Neural cell (in vitro differentiated cells): Measurements from ENCODE around the gene CCDC149. TPM values are rescaled to one million over a fixed set of nuclear protein-coding genes. Genes with fewer than 3 reads are reported as not detected.

Experiments used
- H2AFZ ChIP-seq: fragments of 200-600, 300-800 bp; sonication (generic), shearing (Covaris generic); 2 replicates; pipeline ENCODE4 v1.6.0; 2014; ENCODE audit warnings: low read depth, mild to moderate bottlenecking, antibody characterized with exemption, low read length, moderate library complexity
- H3F3A ChIP-seq: fragments of 200-600 bp; shearing (Covaris generic); 2 replicates; pipeline ENCODE4 v1.6.1; 2016; ENCODE audit warnings: mild to moderate bottlenecking, moderate library complexity, mixed read lengths, antibody characterized with exemption, low read length; ENCODE audit not compliant: insufficient read depth, poor library complexity, severe bottlenecking
- H3K27ac ChIP-seq: fragments of 200-600, 300-800 bp; sonication (generic), shearing (Covaris generic); 2 replicates; pipeline ENCODE4 v1.5.1; 2014; ENCODE audit warnings: mild to moderate bottlenecking, low read length, moderate library complexity
- H3K27me3 ChIP-seq: fragments of 300-800, 200-600 bp; sonication (generic), shearing (Covaris generic); 2 replicates; pipeline ENCODE4 v1.6.0; 2014; ENCODE audit warnings: mild to moderate bottlenecking, low read depth, low read length, moderate library complexity; ENCODE audit not compliant: insufficient read depth
- H3K36me3 ChIP-seq: fragments of 300-800, 200-600 bp; sonication (generic), shearing (Covaris generic); 2 replicates; pipeline ENCODE4 v1.5.1; 2014; ENCODE audit warnings: mild to moderate bottlenecking, antibody characterized with exemption, low read length, moderate library complexity; ENCODE audit not compliant: insufficient read depth
- H3K4me2 ChIP-seq: fragments of 300-800, 200-600 bp; sonication (generic), shearing (Covaris generic); 2 replicates; pipeline ENCODE4 v1.6.0; 2014; ENCODE audit warnings: mild to moderate bottlenecking, low read length
- H3K4me3 ChIP-seq: fragments of 300-800, 200-600 bp; sonication (generic), shearing (Covaris generic); 2 replicates; pipeline ENCODE4 v1.5.1; 2014; ENCODE audit warnings: mild to moderate bottlenecking, low read length, moderate library complexity
- H3K79me2 ChIP-seq: fragments of 200-600 bp; shearing (Covaris generic); replicated peaks from 2 replicates; pipeline ENCODE4 v1.6.0; 2014; ENCODE audit warnings: mild to moderate bottlenecking, low read length, moderate library complexity; ENCODE audit not compliant: insufficient read depth
- H3K9ac ChIP-seq: fragments of 300-800, 200-600 bp; sonication (generic), shearing (Covaris generic); 2 replicates; pipeline ENCODE4 v1.6.1; 2016; ENCODE audit warnings: mild to moderate bottlenecking, low read length, mixed read lengths
- H3K9me2 ChIP-seq: fragments of 200-600 bp; shearing (Covaris generic); 2 replicates; pipeline ENCODE4 v1.6.1; 2016; ENCODE audit warnings: mild to moderate bottlenecking, low read length, mixed read lengths; ENCODE audit not compliant: insufficient read depth
- H3K9me3 ChIP-seq: fragments of 200-600, 300-800 bp; sonication (generic), shearing (Covaris generic); 2 replicates; pipeline ENCODE4 v1.6.1; 2016; ENCODE audit warnings: mild to moderate bottlenecking, mixed run types, low read length, moderate library complexity, mixed read lengths
- H4K20me1 ChIP-seq: fragments of 200-600 bp; shearing (Covaris generic); 2 replicates; pipeline ENCODE4 v1.6.1; 2016; ENCODE audit warnings: mild to moderate bottlenecking, mixed run types; ENCODE audit not compliant: insufficient read depth
- EP300 ChIP-seq: fragments of 450-650 bp; conservative IDR thresholded peaks from 2 replicates; pipeline ENCODE4 v1.6.1; 2014; ENCODE audit warnings: antibody characterized with exemption, mild to moderate bottlenecking, moderate library complexity; ENCODE audit not compliant: poor library complexity, severe bottlenecking
- EZH2 ChIP-seq: fragments of 200-600, 300-800 bp; shearing (Covaris generic), sonication (generic); IDR thresholded peaks from 2 replicates; pipeline ENCODE4 v1.6.1; 2014; ENCODE audit warnings: antibody characterized with exemption, low read length, borderline replicate concordance, mild to moderate bottlenecking; ENCODE audit not compliant: insufficient read depth, poor library complexity, severe bottlenecking
- MXI1 ChIP-seq: fragments of 450-650 bp; conservative IDR thresholded peaks from 2 replicates; pipeline ENCODE4 v1.6.1; 2014; ENCODE audit warnings: antibody characterized with exemption, mild to moderate bottlenecking; ENCODE audit not compliant: poor library complexity, severe bottlenecking
- POLR2AphosphoS5 ChIP-seq: IDR thresholded peaks from 2 replicates; pipeline ENCODE4 v1.6.1; 2012
- RAD21 ChIP-seq: fragments of 450-650 bp; conservative IDR thresholded peaks from 2 replicates; pipeline ENCODE4 v1.6.1; 2014; ENCODE audit warnings: antibody characterized with exemption, mild to moderate bottlenecking, moderate library complexity
- SMC3 ChIP-seq: fragments of 450-650 bp; conservative IDR thresholded peaks from 2 replicates; pipeline ENCODE4 v1.6.1; 2014; ENCODE audit warnings: antibody characterized with exemption, mild to moderate bottlenecking, moderate library complexity; ENCODE audit not compliant: poor library complexity
- TAF1 ChIP-seq: IDR thresholded peaks from 2 replicates; pipeline ENCODE4 v1.6.1; 2012; ENCODE audit warnings: low read depth
- polyA plus RNA-seq: library from polyadenylated mRNA; depleted of rRNA; stranded (reverse); fragments of >200 nt; gene quantifications from 2 replicates; pipeline ENCODE4 v1.2.3, GENCODE V29; 2014
- TF ChIP-seq, protein P1 (sequence below): fragments of 450-650 bp; IDR thresholded peaks from 2 replicates; pipeline ENCODE4 v1.5.1; 2014; ENCODE audit warnings: antibody characterized with exemption, mild to moderate bottlenecking, moderate library complexity; ENCODE audit not compliant: poor library complexity, severe bottlenecking
- TF ChIP-seq, protein P2 (sequence below): IDR thresholded peaks from 2 replicates; pipeline ENCODE4 v1.6.1; 2012; ENCODE audit warnings: borderline replicate concordance

Gene CCDC149
- polyA plus RNA-seq, 1 donor from 2014 or later, result 6.6 TPM

DNA sequence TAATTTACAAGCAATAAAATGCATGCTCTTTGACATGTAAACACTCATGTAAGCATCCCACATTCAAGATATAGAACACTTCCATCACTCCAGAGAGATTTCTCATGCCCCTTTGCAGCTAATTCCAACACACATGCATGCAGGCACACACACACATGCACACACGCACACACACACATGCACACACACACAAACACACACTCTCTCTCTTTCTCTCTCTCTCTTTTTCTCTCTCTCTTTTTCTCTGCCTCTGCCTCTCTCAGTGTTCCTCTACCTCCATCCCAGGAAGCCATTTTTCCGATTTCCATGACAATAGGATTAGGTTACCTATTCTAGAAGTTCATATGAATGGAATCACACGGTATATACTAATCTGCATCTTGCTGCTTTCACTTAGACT is 129.3 kb downstream of the CCDC149 start:
- no peaks in the 10 kb centered on the region for H4K20me1 ChIP-seq
- no peaks in the 10 kb centered on the region for H3K9me2 ChIP-seq
- no peaks in the 10 kb centered on the region for H3K9me3 ChIP-seq
- H3K27me3 ChIP-seq, result no peaks in the 10 kb centered on the region
- no peaks in the 10 kb centered on the region for H3K79me2 ChIP-seq
- no peak overlapping the region for H3K4me2 ChIP-seq
- no peaks in the 10 kb centered on the region for H3F3A ChIP-seq
- no peak overlapping the region for H3K4me3 ChIP-seq
- H3K9ac ChIP-seq, result no peak overlapping the region
- H2AFZ ChIP-seq, result no peak overlapping the region
- no peaks in the 10 kb centered on the region for H3K36me3 ChIP-seq
- TF ChIP-seq EP300, result no peak
- TF ChIP-seq, protein P1, sequence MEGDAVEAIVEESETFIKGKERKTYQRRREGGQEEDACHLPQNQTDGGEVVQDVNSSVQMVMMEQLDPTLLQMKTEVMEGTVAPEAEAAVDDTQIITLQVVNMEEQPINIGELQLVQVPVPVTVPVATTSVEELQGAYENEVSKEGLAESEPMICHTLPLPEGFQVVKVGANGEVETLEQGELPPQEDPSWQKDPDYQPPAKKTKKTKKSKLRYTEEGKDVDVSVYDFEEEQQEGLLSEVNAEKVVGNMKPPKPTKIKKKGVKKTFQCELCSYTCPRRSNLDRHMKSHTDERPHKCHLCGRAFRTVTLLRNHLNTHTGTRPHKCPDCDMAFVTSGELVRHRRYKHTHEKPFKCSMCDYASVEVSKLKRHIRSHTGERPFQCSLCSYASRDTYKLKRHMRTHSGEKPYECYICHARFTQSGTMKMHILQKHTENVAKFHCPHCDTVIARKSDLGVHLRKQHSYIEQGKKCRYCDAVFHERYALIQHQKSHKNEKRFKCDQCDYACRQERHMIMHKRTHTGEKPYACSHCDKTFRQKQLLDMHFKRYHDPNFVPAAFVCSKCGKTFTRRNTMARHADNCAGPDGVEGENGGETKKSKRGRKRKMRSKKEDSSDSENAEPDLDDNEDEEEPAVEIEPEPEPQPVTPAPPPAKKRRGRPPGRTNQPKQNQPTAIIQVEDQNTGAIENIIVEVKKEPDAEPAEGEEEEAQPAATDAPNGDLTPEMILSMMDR, result no peak
- TF ChIP-seq POLR2AphosphoS5, result no peak
- no peak for TF ChIP-seq TAF1
- no peak for TF ChIP-seq RAD21
- no peak for TF ChIP-seq EZH2
- TF ChIP-seq, protein P2, sequence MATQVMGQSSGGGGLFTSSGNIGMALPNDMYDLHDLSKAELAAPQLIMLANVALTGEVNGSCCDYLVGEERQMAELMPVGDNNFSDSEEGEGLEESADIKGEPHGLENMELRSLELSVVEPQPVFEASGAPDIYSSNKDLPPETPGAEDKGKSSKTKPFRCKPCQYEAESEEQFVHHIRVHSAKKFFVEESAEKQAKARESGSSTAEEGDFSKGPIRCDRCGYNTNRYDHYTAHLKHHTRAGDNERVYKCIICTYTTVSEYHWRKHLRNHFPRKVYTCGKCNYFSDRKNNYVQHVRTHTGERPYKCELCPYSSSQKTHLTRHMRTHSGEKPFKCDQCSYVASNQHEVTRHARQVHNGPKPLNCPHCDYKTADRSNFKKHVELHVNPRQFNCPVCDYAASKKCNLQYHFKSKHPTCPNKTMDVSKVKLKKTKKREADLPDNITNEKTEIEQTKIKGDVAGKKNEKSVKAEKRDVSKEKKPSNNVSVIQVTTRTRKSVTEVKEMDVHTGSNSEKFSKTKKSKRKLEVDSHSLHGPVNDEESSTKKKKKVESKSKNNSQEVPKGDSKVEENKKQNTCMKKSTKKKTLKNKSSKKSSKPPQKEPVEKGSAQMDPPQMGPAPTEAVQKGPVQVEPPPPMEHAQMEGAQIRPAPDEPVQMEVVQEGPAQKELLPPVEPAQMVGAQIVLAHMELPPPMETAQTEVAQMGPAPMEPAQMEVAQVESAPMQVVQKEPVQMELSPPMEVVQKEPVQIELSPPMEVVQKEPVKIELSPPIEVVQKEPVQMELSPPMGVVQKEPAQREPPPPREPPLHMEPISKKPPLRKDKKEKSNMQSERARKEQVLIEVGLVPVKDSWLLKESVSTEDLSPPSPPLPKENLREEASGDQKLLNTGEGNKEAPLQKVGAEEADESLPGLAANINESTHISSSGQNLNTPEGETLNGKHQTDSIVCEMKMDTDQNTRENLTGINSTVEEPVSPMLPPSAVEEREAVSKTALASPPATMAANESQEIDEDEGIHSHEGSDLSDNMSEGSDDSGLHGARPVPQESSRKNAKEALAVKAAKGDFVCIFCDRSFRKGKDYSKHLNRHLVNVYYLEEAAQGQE, result no peak
- TF ChIP-seq MXI1, result no peak
- no peak for TF ChIP-seq SMC3
- H3K27ac ChIP-seq, result no peak overlapping the region

DNA sequence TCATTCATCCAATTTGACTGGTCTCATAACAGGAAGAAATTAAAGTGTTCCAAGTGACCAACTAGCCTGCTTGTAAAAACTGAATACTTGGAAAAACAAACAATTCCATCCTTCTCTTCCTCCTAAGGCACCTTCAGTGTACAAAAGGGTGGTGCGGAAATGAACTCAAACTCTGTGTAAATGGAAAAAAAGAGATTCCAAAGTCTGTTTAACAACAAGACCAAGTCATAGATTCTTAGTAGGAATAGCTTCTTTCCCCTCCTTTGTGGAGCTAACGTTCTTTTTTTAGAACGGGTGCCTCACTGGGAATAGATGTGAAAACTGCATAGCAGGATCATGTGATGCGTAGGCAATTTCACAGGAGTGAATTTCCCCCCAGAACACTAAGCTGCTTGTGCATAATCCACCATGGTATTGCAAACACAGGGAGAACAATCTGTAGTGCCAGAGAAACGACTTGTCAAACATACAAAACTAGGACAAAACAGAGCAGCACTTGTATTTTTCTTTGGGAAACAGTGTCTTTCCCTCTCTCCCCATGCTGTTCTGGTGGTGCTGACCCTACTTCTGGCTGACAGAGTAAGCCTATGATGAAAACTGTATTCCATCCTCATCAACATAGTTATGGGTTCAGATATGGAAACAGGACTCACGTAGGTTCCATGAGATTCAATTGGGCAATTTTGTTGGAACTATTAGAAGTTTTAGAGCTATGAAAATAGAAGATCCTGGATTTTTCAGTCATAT is 130.7 kb downstream of the CCDC149 start:
- H3K79me2 ChIP-seq, result no peaks in the 10 kb centered on the region
- peak overlapping the region; percentile 1 for H2AFZ ChIP-seq
- H3K4me2 ChIP-seq, result no peak overlapping the region
- no peaks in the 10 kb centered on the region for H3K9me2 ChIP-seq
- H3K27me3 ChIP-seq, result no peaks in the 10 kb centered on the region
- no peaks in the 10 kb centered on the region for H3F3A ChIP-seq
- TF ChIP-seq POLR2AphosphoS5 (no peak), EZH2 (no peak), RAD21 (no peak), EP300 (no peak), MXI1 (no peak), TAF1 (no peak), SMC3 (no peak)
- TF ChIP-seq, protein P2, result no peak
- TF ChIP-seq, protein P1, result no peak
- H3K36me3 ChIP-seq, result no peaks in the 10 kb centered on the region
- no peak overlapping the region for H3K9ac ChIP-seq
- no peak overlapping the region for H3K27ac ChIP-seq
- no peaks in the 10 kb centered on the region for H3K9me3 ChIP-seq
- H3K4me3 ChIP-seq, result peak overlapping the region; percentile 12
- H4K20me1 ChIP-seq, result no peaks in the 10 kb centered on the region
